Neutrophil (primary cell): ENCODE results near the gene ZMIZ2.
"Not testable (repeated sequence)": the region's sequence is repeated elsewhere in the genome, so short reads cannot be mapped to it uniquely, and the experiment has no call there.

Experiments
- H3K27ac ChIP-seq: fragments of 200-600 bp; sonication (generic); 2 replicates; pipeline ENCODE4 v1.5.1; 2016; ENCODE audit warnings: mild to moderate bottlenecking, moderate library complexity
- H3K27me3 ChIP-seq: fragments of 200-600 bp; sonication (generic); 2 replicates; pipeline ENCODE4 v1.6.0; 2016; ENCODE audit warnings: mild to moderate bottlenecking
- H3K36me3 ChIP-seq: fragments of 200-600 bp; sonication (generic); 2 replicates; pipeline ENCODE4 v1.5.1; 2017
- H3K4me1 ChIP-seq, 2 experiments: fragments of 200-600 bp in 1 of 2; sonication (generic) in 1 of 2; 1 replicate in 1 of 2; 2 replicates in 1 of 2; pipeline versions ENCODE4 v1.5.1 to v1.6.1; 2013 to 2016; ENCODE audit warnings: low read depth in 1 of 2, low read length in 1 of 2, mild to moderate bottlenecking in 1 of 2, moderate library complexity in 1 of 2; ENCODE audit not compliant: control insufficient read depth in 1 of 2, insufficient read depth in 1 of 2
- H3K4me3 ChIP-seq, 2 experiments: fragments of 200-600 bp in 1 of 2; sonication (generic) in 1 of 2; 1 replicate in 1 of 2; 2 replicates in 1 of 2; pipeline ENCODE4 v1.5.1; 2013 to 2016; ENCODE audit warnings: low read depth in 1 of 2, low read length in 1 of 2, mild to moderate bottlenecking in 1 of 2, moderate library complexity in 1 of 2
- H3K9me3 ChIP-seq: fragments of 200-600 bp; sonication (generic); 2 replicates; pipeline ENCODE4 v1.5.1; 2016
- CTCF ChIP-seq: fragments of 200-600 bp; sonication (generic); IDR thresholded peaks from 2 replicates; pipeline ENCODE4 v1.5.1; 2016; ENCODE audit warnings: antibody characterized with exemption

ZMIZ2 gene

GRCh38 chr7:44801890-44802289 lies 53.2 kb downstream of the ZMIZ2 start:
- Histone ChIP-seq H3K4me1 (peaks cover 16 to 18% of the 10 kb centered on the region in 2 experiments), H3K27ac (no peak overlapping the region), H3K27me3 (no peaks in the 10 kb centered on the region), H3K9me3 (no peaks in the 10 kb centered on the region), H3K4me3 (no peak overlapping the region), H3K36me3 (peaks cover 39% of the 10 kb centered on the region)
- TF ChIP-seq CTCF: no peak

DNA sequence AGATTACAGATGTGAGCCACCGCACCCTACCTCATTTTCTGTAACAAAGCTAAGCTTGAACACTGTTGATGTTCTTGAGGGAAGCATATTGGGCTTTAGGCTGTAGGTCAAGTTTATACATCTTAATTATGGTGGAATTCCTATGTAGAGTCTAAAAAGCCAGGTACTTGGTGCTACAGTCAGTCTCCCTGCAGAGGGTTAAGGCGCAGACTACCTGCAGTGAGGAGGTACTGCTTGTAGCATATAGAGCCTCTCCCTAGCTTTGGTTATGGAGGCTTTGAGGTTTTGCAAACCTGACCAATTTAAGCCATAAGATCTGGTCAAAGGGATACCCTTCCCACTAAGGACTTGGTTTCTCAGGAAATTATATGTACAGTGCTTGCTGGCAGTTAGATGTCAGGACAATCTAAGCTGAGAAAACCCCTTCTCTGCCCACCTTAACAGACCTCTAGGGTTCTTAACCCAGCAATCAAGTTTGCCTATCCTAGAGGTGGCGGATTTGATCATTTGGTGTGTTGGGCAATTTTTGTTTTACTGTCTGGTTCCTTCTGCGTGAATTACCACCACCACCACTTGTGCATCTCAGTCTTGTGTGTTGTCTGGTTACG lies 53.9 kb downstream of the ZMIZ2 start:
- H3K9me3 ChIP-seq: no peaks in the 10 kb centered on the region
- no peak overlapping the region for H3K4me3 ChIP-seq
- TF ChIP-seq CTCF: no peak
- no peaks in the 10 kb centered on the region for H3K27me3 ChIP-seq
- H3K36me3 ChIP-seq: peaks cover 39% of the 10 kb centered on the region
- H3K4me1 ChIP-seq: peaks cover 15% of the 10 kb centered on the region in 2 experiments
- no peak overlapping the region for H3K27ac ChIP-seq

GRCh38 chr7:44803828-44804519 lies 55.3 kb downstream of the ZMIZ2 start:
- H3K9me3 ChIP-seq, H3K27me3 ChIP-seq, H3K4me1 ChIP-seq, H3K4me3 ChIP-seq, H3K27ac ChIP-seq: not testable (repeated sequence)
- peaks cover 39% of the 10 kb centered on the region for H3K36me3 ChIP-seq

- Histone ChIP-seq H3K9me3 (no peaks in the 10 kb centered on the region), H3K4me1 (no peaks in the 10 kb centered on the region), H3K27ac (no peak overlapping the region), H3K4me3 (no peak overlapping the region), H3K27me3 (no peaks in the 10 kb centered on the region), H3K36me3 (peaks cover 28% of the 10 kb centered on the region)
- no peak for TF ChIP-seq CTCF
Measured at GRCh38 chr7:44805950-44806349, 57.3 kb downstream of the ZMIZ2 start.

- Histone ChIP-seq H3K4me3 (no peak overlapping the region), H3K4me1 (no peaks in the 10 kb centered on the region), H3K9me3 (no peaks in the 10 kb centered on the region), H3K27me3 (no peaks in the 10 kb centered on the region), H3K27ac (no peak overlapping the region), H3K36me3 (peaks cover 5% of the 10 kb centered on the region)
- no peak for TF ChIP-seq CTCF
Measured at GRCh38 chr7:44808914-44809393, 60.3 kb downstream of the ZMIZ2 start.

DNA sequence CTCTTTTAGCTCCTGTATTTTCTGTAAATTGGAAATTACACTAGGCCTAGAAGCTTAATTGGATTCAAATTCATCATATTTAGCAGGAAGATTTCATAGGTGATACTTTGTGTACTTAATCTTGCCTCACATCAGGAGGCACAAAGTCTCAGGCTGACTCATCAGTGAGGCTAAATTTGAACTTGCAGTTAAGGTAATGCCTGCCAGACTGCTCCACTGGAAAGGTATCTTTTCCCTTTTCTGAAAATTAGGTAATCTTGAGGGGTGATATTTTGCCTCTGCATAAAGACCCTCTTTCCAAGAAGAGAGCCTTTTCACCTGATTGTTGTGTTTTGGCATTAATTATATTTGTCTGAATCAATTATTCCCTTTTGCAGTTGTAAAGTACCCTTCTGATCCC lies 62.4 kb downstream of the ZMIZ2 start:
- H3K36me3 ChIP-seq: no peaks in the 10 kb centered on the region
- no peaks in the 10 kb centered on the region for H3K27me3 ChIP-seq
- no peak overlapping the region for H3K27ac ChIP-seq
- no peak for TF ChIP-seq CTCF
- H3K4me1 ChIP-seq: no peaks in the 10 kb centered on the region
- no peaks in the 10 kb centered on the region for H3K9me3 ChIP-seq
- H3K4me3 ChIP-seq: no peak overlapping the region
